ENCODE measurements around the gene OPCML.

The OPCML gene

GRCh38 chr11:132439711-132440255 is 1092.5 kb downstream of the OPCML start:
- no peak for DNase-seq (ENCODE audit: low read depth)
- TF ChIP-seq, protein P1, sequence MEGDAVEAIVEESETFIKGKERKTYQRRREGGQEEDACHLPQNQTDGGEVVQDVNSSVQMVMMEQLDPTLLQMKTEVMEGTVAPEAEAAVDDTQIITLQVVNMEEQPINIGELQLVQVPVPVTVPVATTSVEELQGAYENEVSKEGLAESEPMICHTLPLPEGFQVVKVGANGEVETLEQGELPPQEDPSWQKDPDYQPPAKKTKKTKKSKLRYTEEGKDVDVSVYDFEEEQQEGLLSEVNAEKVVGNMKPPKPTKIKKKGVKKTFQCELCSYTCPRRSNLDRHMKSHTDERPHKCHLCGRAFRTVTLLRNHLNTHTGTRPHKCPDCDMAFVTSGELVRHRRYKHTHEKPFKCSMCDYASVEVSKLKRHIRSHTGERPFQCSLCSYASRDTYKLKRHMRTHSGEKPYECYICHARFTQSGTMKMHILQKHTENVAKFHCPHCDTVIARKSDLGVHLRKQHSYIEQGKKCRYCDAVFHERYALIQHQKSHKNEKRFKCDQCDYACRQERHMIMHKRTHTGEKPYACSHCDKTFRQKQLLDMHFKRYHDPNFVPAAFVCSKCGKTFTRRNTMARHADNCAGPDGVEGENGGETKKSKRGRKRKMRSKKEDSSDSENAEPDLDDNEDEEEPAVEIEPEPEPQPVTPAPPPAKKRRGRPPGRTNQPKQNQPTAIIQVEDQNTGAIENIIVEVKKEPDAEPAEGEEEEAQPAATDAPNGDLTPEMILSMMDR (IDR thresholded peaks at IDR 0.05; ENCODE audit: insufficient read depth, low read depth, low read length, missing control alignments), result no peak
- H3K4me3 ChIP-seq (ENCODE audit: low read length), result no peak overlapping the region

DNA sequence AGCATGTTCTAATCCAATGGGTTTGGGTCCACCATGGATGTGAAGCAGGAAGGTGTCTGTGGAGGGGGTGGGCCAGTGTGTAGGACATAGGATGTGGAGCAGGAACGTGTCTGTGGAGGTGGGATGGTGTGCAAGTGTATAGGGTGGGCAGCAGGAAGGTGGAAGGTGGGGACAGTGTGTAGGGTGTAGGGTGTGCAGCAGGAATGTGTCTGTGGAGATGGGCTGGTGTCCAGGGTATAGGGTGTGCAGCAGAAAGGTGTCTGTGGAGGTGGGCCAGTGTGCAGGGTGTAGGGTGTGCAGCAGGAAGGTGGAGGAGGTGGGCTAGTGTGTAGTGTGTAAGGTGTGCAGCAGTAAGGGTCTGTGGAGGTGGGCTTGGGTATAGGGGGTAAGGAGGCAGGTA is 1093.9 kb downstream of the OPCML start:
- no peak overlapping the region for H3K4me3 ChIP-seq (ENCODE audit: low read length)
- DNase-seq (ENCODE audit: low read depth), result no peak
- TF ChIP-seq, protein P1 (IDR thresholded peaks at IDR 0.05; ENCODE audit: insufficient read depth, low read depth, low read length, missing control alignments), result no peak

DNA sequence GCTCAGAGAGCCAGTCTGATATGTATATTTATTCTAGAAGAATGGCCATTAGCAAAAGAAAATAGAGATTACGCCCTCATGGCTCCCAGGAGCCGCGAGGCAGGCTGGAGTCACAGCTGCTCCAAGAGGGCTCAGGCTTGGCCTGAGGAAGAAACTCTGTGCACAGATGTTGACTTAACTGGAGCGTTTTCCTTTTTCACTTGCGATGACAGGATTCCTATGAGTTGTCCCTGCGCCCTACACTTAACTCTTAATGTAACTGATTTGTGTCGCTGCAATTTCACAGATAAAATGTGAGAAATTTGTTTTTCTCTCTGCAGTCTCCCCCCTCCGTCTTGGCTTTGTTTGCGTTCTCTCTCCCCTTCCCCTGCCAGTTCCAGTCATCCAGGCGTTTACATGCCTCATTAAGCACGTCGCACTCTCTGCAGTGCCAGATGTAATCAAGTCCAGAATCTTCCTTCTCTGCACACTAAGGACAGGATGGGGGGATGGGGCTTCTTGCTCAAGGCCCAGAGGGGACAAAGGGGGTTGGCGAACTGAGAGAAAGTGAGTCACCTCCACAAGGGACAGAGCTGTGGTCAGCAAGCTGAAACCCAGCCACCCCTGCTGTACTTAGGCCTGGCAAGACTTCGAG is 1101.8 kb downstream of the OPCML start:
- TF ChIP-seq, protein P1 (IDR thresholded peaks at IDR 0.05; ENCODE audit: insufficient read depth, low read depth, low read length, missing control alignments), result no peak
- DNase-seq (ENCODE audit: low read depth), result no peak
- H3K4me3 ChIP-seq (ENCODE audit: low read length), result no peak overlapping the region

DNA sequence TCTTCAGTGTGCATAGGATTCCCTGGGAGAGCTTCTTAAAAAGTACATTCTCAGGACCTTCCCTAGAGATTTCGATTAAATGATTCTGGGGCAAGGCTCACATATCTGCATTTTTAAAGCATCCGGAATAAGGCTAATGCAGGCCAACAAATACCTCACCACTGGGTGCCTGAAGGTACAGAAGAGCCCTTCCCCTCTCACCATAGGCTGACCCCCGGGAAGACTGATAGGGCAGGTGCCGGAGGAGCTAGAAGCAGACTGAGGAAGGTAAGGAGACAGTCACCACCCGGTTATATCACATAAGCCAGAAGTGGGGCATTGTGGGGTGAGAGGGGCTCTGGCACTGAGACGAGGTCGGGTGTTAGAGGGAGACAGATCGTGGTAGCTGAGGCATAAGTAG is 1102.6 kb downstream of the OPCML start:
- H3K4me3 ChIP-seq (ENCODE audit: low read length), result no peak overlapping the region
- TF ChIP-seq, protein P1 (IDR thresholded peaks at IDR 0.05; ENCODE audit: insufficient read depth, low read depth, low read length, missing control alignments), result no peak
- no peak for DNase-seq (ENCODE audit: low read depth)

DNA sequence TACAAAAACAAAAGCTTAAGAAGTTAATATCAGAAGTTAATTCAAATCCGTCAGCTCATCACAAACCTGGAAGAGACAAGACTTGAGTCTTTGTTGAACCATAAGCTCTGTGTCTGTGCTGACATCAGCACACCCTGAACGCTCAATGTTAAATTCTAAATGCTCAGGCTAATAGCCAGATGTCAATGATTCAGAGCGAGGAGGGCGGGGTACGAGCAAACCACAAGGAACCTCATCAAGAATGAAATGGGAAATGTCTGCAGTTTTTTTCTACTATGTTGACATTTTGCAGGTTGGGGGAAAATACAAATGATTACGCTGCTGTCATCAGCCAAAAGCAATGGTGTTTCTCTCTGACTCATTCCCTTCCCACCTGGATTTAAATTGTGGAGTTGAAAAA is 1104.7 kb downstream of the OPCML start:
- peak; percentile 37 for DNase-seq (ENCODE audit: low read depth)

GRCh38 chr11:132424433-132424832 is 1107.9 kb downstream of the OPCML start:
- no peak for DNase-seq (ENCODE audit: low read depth)
- no peak overlapping the region for H3K4me3 ChIP-seq (ENCODE audit: low read length)
- TF ChIP-seq, protein P1 (IDR thresholded peaks at IDR 0.05; ENCODE audit: insufficient read depth, low read depth, low read length, missing control alignments), result no peak

More for the DNA sequence above, 1104.7 kb downstream of the OPCML start:
- TF ChIP-seq, protein P1 (IDR thresholded peaks at IDR 0.05; ENCODE audit: insufficient read depth, low read depth, low read length, missing control alignments), result no peak
- no peak overlapping the region for H3K4me3 ChIP-seq (ENCODE audit: low read length)

DNA sequence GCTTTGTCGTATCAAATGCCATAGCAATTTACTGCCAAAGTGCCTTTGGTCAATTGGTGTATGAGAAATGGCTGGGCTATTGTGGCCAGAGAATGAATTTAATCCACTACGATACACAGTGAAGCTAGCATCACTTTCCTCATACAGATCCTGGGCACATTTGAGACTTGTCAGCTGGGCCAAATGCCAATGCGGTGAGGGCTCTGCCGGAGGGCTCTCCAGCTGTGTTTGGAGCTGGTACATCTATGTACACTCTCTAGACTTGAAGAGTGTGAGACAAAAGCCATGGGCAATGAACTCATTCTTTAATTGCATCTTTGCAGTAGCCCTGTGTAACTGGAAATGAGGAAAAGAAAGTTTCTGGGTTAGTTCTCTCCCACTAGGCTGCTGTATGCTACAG is 1109.0 kb downstream of the OPCML start:
- DNase-seq (ENCODE audit: low read depth), result no peak
- TF ChIP-seq, protein P1 (IDR thresholded peaks at IDR 0.05; ENCODE audit: insufficient read depth, low read depth, low read length, missing control alignments), result no peak
- H3K4me3 ChIP-seq (ENCODE audit: low read length), result no peak overlapping the region

All from epithelial cell of esophagus (primary cell).